ENCODE data around the gene AMDHD2.
"Not testable (repeated sequence)": the region's sequence is repeated elsewhere in the genome, so short reads cannot be mapped to it uniquely, and the experiment has no call there.

AMDHD2 gene

DNA sequence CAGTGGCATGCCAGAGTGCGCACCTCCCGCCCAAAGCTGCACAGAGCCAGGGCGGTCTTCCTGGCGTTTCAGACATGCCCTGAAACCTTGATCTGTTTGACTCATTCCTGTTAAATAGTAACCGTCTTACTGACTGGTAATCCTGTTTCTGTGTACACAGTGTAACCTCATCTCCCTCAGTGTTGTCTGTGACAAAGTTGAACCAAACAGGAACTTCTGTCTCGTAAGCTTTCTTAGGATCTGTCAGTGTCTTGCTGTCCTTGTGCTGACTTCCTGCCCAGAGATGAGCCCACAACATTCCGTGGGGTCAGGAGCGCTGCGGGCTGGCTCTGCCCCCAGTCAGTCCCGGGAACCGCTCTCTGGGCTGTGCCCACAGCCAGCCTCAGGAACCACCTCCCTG, 48.4 kb downstream of the AMDHD2 start:
- DNase-seq (ENCODE audit: low spot score in 2 of 2); H3K27ac Mint-ChIP-seq; H3K9me3 Mint-ChIP-seq; H3K4me1 Mint-ChIP-seq; H3K4me3 Mint-ChIP-seq; H3K27me3 Mint-ChIP-seq; H3K36me3 Mint-ChIP-seq; ATAC-seq (ENCODE audit: low read depth): not testable (repeated sequence)

GRCh38 chr16:2572704-2573103, 52.5 kb downstream of the AMDHD2 start:
- H3K36me3 Mint-ChIP-seq; H3K27ac Mint-ChIP-seq; H3K27me3 Mint-ChIP-seq; DNase-seq (ENCODE audit: low spot score in 2 of 2); H3K9me3 Mint-ChIP-seq; H3K4me1 Mint-ChIP-seq; H3K4me3 Mint-ChIP-seq: not testable (repeated sequence)
- peak; percentile 85 for ATAC-seq (ENCODE audit: low read depth)

DNA sequence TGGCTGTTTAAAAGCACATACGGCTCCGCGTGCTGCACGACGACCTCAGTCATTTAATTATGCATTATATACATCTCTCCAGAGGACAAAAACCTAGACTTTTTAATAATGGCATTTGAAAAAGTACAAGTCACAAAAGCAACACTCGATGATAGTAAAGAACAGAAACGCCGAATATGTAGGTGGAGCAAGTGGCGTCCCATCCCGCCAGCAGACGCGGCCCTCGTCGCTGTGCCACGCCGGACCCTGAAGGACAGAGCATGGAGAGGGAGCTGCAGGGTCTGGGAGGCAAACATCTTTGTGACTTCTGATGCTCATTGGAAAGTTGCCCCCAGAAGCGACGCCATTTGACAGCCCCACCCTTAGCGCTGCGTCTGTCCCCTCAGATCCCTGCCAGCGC, 55.7 kb downstream of the AMDHD2 start:
- H3K9me3 Mint-ChIP-seq; H3K36me3 Mint-ChIP-seq; ATAC-seq (ENCODE audit: low read depth): not testable (repeated sequence)

DNA sequence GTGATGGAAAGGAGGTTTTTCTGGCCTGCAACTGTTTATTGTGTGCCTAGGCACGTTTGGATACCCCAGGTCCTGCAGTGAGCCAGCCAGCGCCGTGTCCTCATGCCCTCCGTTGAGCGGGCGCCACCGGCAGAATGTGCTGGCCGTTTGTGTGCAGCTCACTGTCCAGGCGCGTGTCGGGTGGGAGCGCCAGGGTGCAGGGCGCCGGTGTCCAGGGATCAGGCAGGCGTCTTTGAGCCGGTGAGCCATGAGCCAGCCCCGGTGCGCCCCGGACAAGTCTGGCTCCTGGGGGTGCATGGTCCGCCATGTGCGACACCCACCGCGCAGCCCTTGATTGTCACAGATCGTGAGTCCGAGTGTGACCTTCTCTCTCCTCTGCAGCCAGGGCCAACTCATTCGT, 56.9 kb downstream of the AMDHD2 start:
- not testable (repeated sequence) for H3K4me1 Mint-ChIP-seq; H3K27me3 Mint-ChIP-seq; ATAC-seq (ENCODE audit: low read depth); H3K4me3 Mint-ChIP-seq; H3K27ac Mint-ChIP-seq; H3K36me3 Mint-ChIP-seq; H3K9me3 Mint-ChIP-seq; DNase-seq (ENCODE audit: low spot score in 2 of 2)

More for the DNA sequence above, 55.7 kb downstream of the AMDHD2 start:
- H3K4me3 Mint-ChIP-seq; H3K27ac Mint-ChIP-seq; H3K27me3 Mint-ChIP-seq; H3K4me1 Mint-ChIP-seq; DNase-seq (ENCODE audit: low spot score in 2 of 2): not testable (repeated sequence)

DNA sequence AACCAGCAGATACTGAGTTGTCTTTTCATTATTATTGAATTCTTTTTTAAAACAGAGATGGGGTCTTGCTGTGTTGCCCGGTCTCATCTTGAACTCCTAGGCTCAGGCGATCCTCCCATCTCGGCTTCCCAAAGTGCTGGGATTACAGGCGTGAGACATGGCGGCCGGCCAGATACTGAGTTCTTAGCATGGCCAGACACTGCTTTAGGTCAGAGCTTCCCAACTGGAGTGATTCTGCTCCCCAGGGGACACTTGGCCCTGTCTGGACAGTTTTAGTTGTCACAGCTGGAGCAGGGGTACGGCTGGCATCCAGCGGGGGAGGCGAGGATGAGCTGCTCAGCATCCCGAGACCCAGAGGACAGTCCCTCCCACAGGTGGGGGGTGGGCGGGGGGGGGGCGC, 58.7 kb downstream of the AMDHD2 start:
- H3K9me3 Mint-ChIP-seq; H3K4me1 Mint-ChIP-seq; H3K27ac Mint-ChIP-seq; H3K4me3 Mint-ChIP-seq; H3K36me3 Mint-ChIP-seq; H3K27me3 Mint-ChIP-seq; ATAC-seq (ENCODE audit: low read depth); DNase-seq (ENCODE audit: low spot score in 2 of 2): not testable (repeated sequence)

DNA sequence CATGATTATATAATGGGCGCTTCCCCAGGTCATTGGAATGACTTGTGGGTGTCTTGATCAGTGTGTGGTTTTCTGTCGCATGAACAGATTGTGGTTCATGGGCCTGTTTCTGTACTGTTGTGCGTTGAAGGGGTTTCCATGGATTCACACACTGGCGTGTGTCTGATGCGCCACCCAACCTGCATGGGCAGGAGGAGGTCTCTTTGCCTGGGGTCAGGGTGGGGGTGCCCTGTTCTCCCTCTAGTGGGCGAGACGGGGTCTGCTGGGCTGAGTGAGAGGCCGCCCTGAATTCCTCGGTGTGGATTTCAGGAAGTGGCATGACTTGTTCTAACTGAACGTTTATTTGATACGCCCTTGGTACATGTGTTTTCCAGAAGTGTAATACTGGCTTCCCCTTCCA, 60.0 kb downstream of the AMDHD2 start:
- H3K4me3 Mint-ChIP-seq; H3K27me3 Mint-ChIP-seq; DNase-seq (ENCODE audit: low spot score in 2 of 2); H3K27ac Mint-ChIP-seq; H3K9me3 Mint-ChIP-seq; H3K36me3 Mint-ChIP-seq; H3K4me1 Mint-ChIP-seq: not testable (repeated sequence)
- peak; percentile 70 for ATAC-seq (ENCODE audit: low read depth)

DNA sequence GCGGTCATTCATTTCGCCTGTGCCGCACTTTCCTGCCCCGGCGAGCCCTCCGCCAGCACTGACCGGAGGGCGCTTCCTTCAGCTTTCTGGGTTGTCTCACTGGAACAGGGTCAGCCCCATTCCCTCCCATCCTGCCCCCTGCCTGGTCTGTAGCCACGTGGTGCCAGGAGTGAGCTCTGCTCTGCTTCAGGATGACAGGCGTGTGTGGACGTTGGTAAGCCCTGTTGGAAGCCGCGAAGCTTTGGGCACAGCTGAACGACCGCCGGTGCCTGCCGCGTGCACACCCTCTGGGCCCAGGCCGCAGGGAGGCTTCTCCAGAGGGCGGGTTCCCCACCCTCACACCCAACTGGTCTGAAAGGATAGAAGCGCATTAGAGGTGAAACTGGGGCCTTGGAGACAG, 60.6 kb downstream of the AMDHD2 start:
- ATAC-seq (ENCODE audit: low read depth); H3K4me1 Mint-ChIP-seq; H3K9me3 Mint-ChIP-seq; H3K36me3 Mint-ChIP-seq; H3K27ac Mint-ChIP-seq; H3K4me3 Mint-ChIP-seq; DNase-seq (ENCODE audit: low spot score in 2 of 2); H3K27me3 Mint-ChIP-seq: not testable (repeated sequence)

All from memory B cell (primary cell).